H9 (cell line): Measurements from ENCODE around the gene TBC1D9. TPM values are rescaled to one million over a fixed set of nuclear protein-coding genes. Genes with fewer than 3 reads are reported as not detected.

Experiments used
- DNase-seq: peaks from one replicate; pipeline ENCODE4 v3.0.0-alpha.2; 2017
- H2AFZ ChIP-seq: one replicate; pipeline ENCODE4 v1.6.1; 2013; ENCODE audit warnings: mild to moderate bottlenecking, low read length, control low read depth, moderate library complexity
- H2AK5ac ChIP-seq: 2 replicates; pipeline ENCODE4 v1.6.1; 2013; ENCODE audit warnings: low read length, control low read depth, mixed read lengths; ENCODE audit not compliant: insufficient read length
- H2BK120ac ChIP-seq: one replicate; pipeline ENCODE4 v1.6.1; 2013; ENCODE audit warnings: low read depth, mild to moderate bottlenecking, low read length, control low read depth, inconsistent platforms; ENCODE audit not compliant: poor library complexity, severe bottlenecking
- H2BK12ac ChIP-seq: 2 replicates; pipeline ENCODE4 v1.6.1; 2013; ENCODE audit warnings: low read length, control low read depth, mixed read lengths, low read depth; ENCODE audit not compliant: insufficient read length
- H2BK15ac ChIP-seq: 2 replicates; pipeline ENCODE4 v1.6.1; 2013; ENCODE audit warnings: low read depth, low read length, control low read depth
- H2BK20ac ChIP-seq: one replicate; pipeline ENCODE4 v1.6.1; 2013; ENCODE audit warnings: low read depth, mild to moderate bottlenecking, low read length, control low read depth, inconsistent platforms; ENCODE audit not compliant: poor library complexity, severe bottlenecking
- H2BK5ac ChIP-seq: 2 replicates; pipeline ENCODE4 v1.6.1; 2013; ENCODE audit warnings: low read length, control low read depth, mixed read lengths; ENCODE audit not compliant: insufficient read length
- H3K14ac ChIP-seq: 2 replicates; pipeline ENCODE4 v1.6.1; 2013; ENCODE audit warnings: low read length, control low read depth; ENCODE audit not compliant: insufficient read depth
- H3K18ac ChIP-seq: 2 replicates; pipeline ENCODE4 v1.6.1; 2013; ENCODE audit warnings: low read depth, mild to moderate bottlenecking, mixed read lengths, low read length, control low read depth; ENCODE audit not compliant: insufficient read length
- H3K23ac ChIP-seq: 2 replicates; pipeline ENCODE4 v1.6.1; 2013; ENCODE audit warnings: low read length, control low read depth, mixed read lengths, low read depth; ENCODE audit not compliant: insufficient read length
- H3K23me2 ChIP-seq: 2 replicates; pipeline ENCODE4 v1.6.1; 2013; ENCODE audit warnings: low read depth, mild to moderate bottlenecking, mixed read lengths, low read length, control low read depth; ENCODE audit not compliant: insufficient read length, poor library complexity, severe bottlenecking
- H3K27ac ChIP-seq: 2 replicates; pipeline ENCODE4 v1.5.1; 2013; ENCODE audit warnings: low read length, control low read depth, mixed read lengths, low read depth; ENCODE audit not compliant: insufficient read length
- H3K27me3 ChIP-seq: 2 replicates; pipeline ENCODE4 v1.6.1; 2013; ENCODE audit warnings: low read length, control low read depth, inconsistent platforms; ENCODE audit not compliant: insufficient read depth
- H3K4ac ChIP-seq: 2 replicates; pipeline ENCODE4 v1.6.1; 2013; ENCODE audit warnings: low read depth, mild to moderate bottlenecking, control low read depth, inconsistent platforms, low read length, moderate library complexity
- H3K4me1 ChIP-seq: 2 replicates; pipeline ENCODE4 v1.6.1; 2013; ENCODE audit warnings: low read length, control low read depth, inconsistent platforms; ENCODE audit not compliant: insufficient read depth
- H3K4me2 ChIP-seq: 2 replicates; pipeline ENCODE4 v1.6.1; 2013; ENCODE audit warnings: low read length, control low read depth, mixed read lengths; ENCODE audit not compliant: insufficient read length, insufficient read depth
- H3K56ac ChIP-seq: 2 replicates; pipeline ENCODE4 v1.6.1; 2013; ENCODE audit warnings: low read depth, mild to moderate bottlenecking, mixed read lengths, low read length, control low read depth; ENCODE audit not compliant: insufficient read length
- H3K79me1 ChIP-seq: 2 replicates; pipeline ENCODE4 v1.6.1; 2013; ENCODE audit warnings: low read depth, mild to moderate bottlenecking, moderate library complexity, low read length, control low read depth, inconsistent platforms; ENCODE audit not compliant: insufficient read depth, poor library complexity, severe bottlenecking
- H3K79me2 ChIP-seq: 2 replicates; pipeline ENCODE4 v1.6.1; 2013; ENCODE audit warnings: low read length, control low read depth, inconsistent platforms; ENCODE audit not compliant: insufficient read depth
- H3K9ac ChIP-seq: 2 replicates; pipeline ENCODE4 v1.6.1; 2013; ENCODE audit warnings: low read length, control low read depth, mixed read lengths; ENCODE audit not compliant: insufficient read length; ENCODE audit errors: extremely low read depth
- H3K9me3 ChIP-seq: one replicate; pipeline ENCODE4 v1.6.1; 2013; ENCODE audit warnings: low read depth, low read length, inconsistent platforms; ENCODE audit not compliant: control insufficient read depth
- H3T11ph ChIP-seq: one replicate; pipeline ENCODE4 v1.6.1; 2013; ENCODE audit warnings: mild to moderate bottlenecking, low read length, control low read depth, inconsistent platforms
- H4K20me1 ChIP-seq: one replicate; pipeline ENCODE4 v1.6.1; 2013; ENCODE audit not compliant: control insufficient read depth, insufficient read length, insufficient read depth
- H4K5ac ChIP-seq: 2 replicates; pipeline ENCODE4 v1.6.1; 2013; ENCODE audit warnings: low read depth, mild to moderate bottlenecking, mixed read lengths, low read length, control low read depth; ENCODE audit not compliant: insufficient read length
- H4K8ac ChIP-seq: replicated peaks from 2 replicates; pipeline ENCODE4 v1.6.1; 2013; ENCODE audit warnings: low read length, control low read depth, mixed read lengths, low read depth; ENCODE audit not compliant: insufficient read length
- H4K91ac ChIP-seq: 2 replicates; pipeline ENCODE4 v1.6.1; 2013; ENCODE audit warnings: low read depth, mild to moderate bottlenecking, moderate library complexity, mixed read lengths, low read length, control low read depth; ENCODE audit not compliant: insufficient read length
- H3K27ac Mint-ChIP-seq, 3 experiments: 2 replicates in 2 of 3; 3 replicates in 1 of 3; pipeline ENCODE4 v1.8.0; 2020 to 2021; ENCODE audit warnings: mixed read lengths in 3 of 3, mild to moderate bottlenecking in 1 of 3, moderate library complexity in 1 of 3
- H3K27me3 Mint-ChIP-seq: 2 replicates; pipeline ENCODE4 v1.8.0; 2021; ENCODE audit warnings: low read depth, mild to moderate bottlenecking, moderate library complexity, mixed read lengths
- H3K36me3 Mint-ChIP-seq, 3 experiments: 2 replicates in 2 of 3; 3 replicates in 1 of 3; pipeline ENCODE4 v1.8.0; 2020 to 2021; ENCODE audit warnings: low read depth in 3 of 3, mixed read lengths in 3 of 3; ENCODE audit not compliant: insufficient read depth in 1 of 3
- H3K4me1 Mint-ChIP-seq, 2 experiments: 2 replicates each; pipeline ENCODE4 v1.8.0; 2020; ENCODE audit warnings: mixed read lengths in 2 of 2
- H3K4me3 Mint-ChIP-seq, 2 experiments: 2 replicates in 1 of 2; 3 replicates in 1 of 2; pipeline ENCODE4 v1.8.0; 2020 to 2021; ENCODE audit warnings: mild to moderate bottlenecking in 2 of 2, mixed read lengths in 2 of 2, moderate library complexity in 1 of 2
- H3K9me3 Mint-ChIP-seq, 2 experiments: 2 replicates in 1 of 2; 3 replicates in 1 of 2; pipeline ENCODE4 v1.8.0; 2020; ENCODE audit warnings: mild to moderate bottlenecking in 2 of 2, mixed read lengths in 2 of 2, moderate library complexity in 1 of 2
- CTCF ChIP-seq: fragments of 200-600 bp; sonication (generic); conservative IDR thresholded peaks from 3 replicates; pipeline ENCODE4 v1.8.0; 2021; ENCODE audit warnings: antibody characterized with exemption, mild to moderate bottlenecking
- WGBS: extraction: QIAGEN DNeasy Blood & Tissue Kit; methylation state at CpG from one replicate; pipeline ENCODE4 v1.1.7; 2013; ENCODE audit warnings: missing lambda C conversion rate, low lambda C conversion rate, mixed read lengths; ENCODE audit not compliant: insufficient read length; ENCODE audit errors: extremely low coverage; 5-methylcytosine and 5-hydroxymethylcytosine counted together
- total RNA-seq: library from RNA; stranded (reverse); gene quantifications from 2 replicates; pipeline ENCODE4 v1.2.1, GENCODE V29; 2021

Gene TBC1D9
- total RNA-seq, 1 experiment from 2014 or later, result 0.63 TPM

GRCh38 chr4:140769209-140769608 is 13.0 kb upstream of the TBC1D9 start:
- Histone ChIP-seq H4K20me1 (no peaks in the 10 kb centered on the region), H3K9ac (no peak overlapping the region), H2AFZ (no peak overlapping the region), H3K23me2 (no peaks in the 10 kb centered on the region), H3K9me3 (no peaks in the 10 kb centered on the region), H2BK5ac (no peak overlapping the region), H2BK20ac (no peak overlapping the region), H3K27me3 (no peaks in the 10 kb centered on the region), H4K8ac (no peak overlapping the region), H3K79me2 (no peaks in the 10 kb centered on the region), H3K56ac (no peak overlapping the region), H4K5ac (no peak overlapping the region), H2BK12ac (no peak overlapping the region), H3K4me2 (no peak overlapping the region), H3K14ac (no peak overlapping the region), H3K79me1 (no peaks in the 10 kb centered on the region), H2AK5ac (no peak overlapping the region), H3K23ac (no peak overlapping the region), H4K91ac (no peak overlapping the region), H3K4ac (no peak overlapping the region), H3K18ac (no peak overlapping the region), H2BK15ac (no peak overlapping the region), H3T11ph (no peak overlapping the region), H3K4me1 (no peaks in the 10 kb centered on the region), H3K27ac (no peak overlapping the region), H2BK120ac (no peak overlapping the region)
- whole genome bisulfite sequencing, result no CpG with 5 or more reads among the region's 3 CpGs
- Mint-ChIP-seq H3K27me3 (peaks cover 15% of the 10 kb centered on the region), H3K4me3 (no peak overlapping the region), H3K27ac (no peak overlapping the region), H3K4me1 (no peaks in the 10 kb centered on the region), H3K9me3 (no peaks in the 10 kb centered on the region), H3K36me3 (no peaks in the 10 kb centered on the region)
- no peak for DNase-seq
- TF ChIP-seq CTCF, result no peak
